Neural cell (in vitro differentiated cells): ENCODE measurements around the gene APOBEC3G. TPM values are rescaled to one million over a fixed set of nuclear protein-coding genes. Genes with fewer than 3 reads are reported as not detected.
"Not testable (repeated sequence)": the region's sequence is repeated elsewhere in the genome, so short reads cannot be mapped to it uniquely, and the experiment has no call there.

Source experiments
- H2AFZ ChIP-seq: fragments of 200-600, 300-800 bp; sonication (generic), shearing (Covaris generic); 2 replicates; pipeline ENCODE4 v1.6.0; 2014; ENCODE audit warnings: low read depth, mild to moderate bottlenecking, antibody characterized with exemption, low read length, moderate library complexity
- H3F3A ChIP-seq: fragments of 200-600 bp; shearing (Covaris generic); 2 replicates; pipeline ENCODE4 v1.6.1; 2016; ENCODE audit warnings: mild to moderate bottlenecking, moderate library complexity, mixed read lengths, antibody characterized with exemption, low read length; ENCODE audit not compliant: insufficient read depth, poor library complexity, severe bottlenecking
- H3K27ac ChIP-seq: fragments of 200-600, 300-800 bp; sonication (generic), shearing (Covaris generic); 2 replicates; pipeline ENCODE4 v1.5.1; 2014; ENCODE audit warnings: mild to moderate bottlenecking, low read length, moderate library complexity
- H3K27me3 ChIP-seq: fragments of 300-800, 200-600 bp; sonication (generic), shearing (Covaris generic); 2 replicates; pipeline ENCODE4 v1.6.0; 2014; ENCODE audit warnings: mild to moderate bottlenecking, low read depth, low read length, moderate library complexity; ENCODE audit not compliant: insufficient read depth
- H3K36me3 ChIP-seq: fragments of 300-800, 200-600 bp; sonication (generic), shearing (Covaris generic); 2 replicates; pipeline ENCODE4 v1.5.1; 2014; ENCODE audit warnings: mild to moderate bottlenecking, antibody characterized with exemption, low read length, moderate library complexity; ENCODE audit not compliant: insufficient read depth
- H3K4me2 ChIP-seq: fragments of 300-800, 200-600 bp; sonication (generic), shearing (Covaris generic); 2 replicates; pipeline ENCODE4 v1.6.0; 2014; ENCODE audit warnings: mild to moderate bottlenecking, low read length
- H3K4me3 ChIP-seq: fragments of 300-800, 200-600 bp; sonication (generic), shearing (Covaris generic); 2 replicates; pipeline ENCODE4 v1.5.1; 2014; ENCODE audit warnings: mild to moderate bottlenecking, low read length, moderate library complexity
- H3K79me2 ChIP-seq: fragments of 200-600 bp; shearing (Covaris generic); replicated peaks from 2 replicates; pipeline ENCODE4 v1.6.0; 2014; ENCODE audit warnings: mild to moderate bottlenecking, low read length, moderate library complexity; ENCODE audit not compliant: insufficient read depth
- H3K9ac ChIP-seq: fragments of 300-800, 200-600 bp; sonication (generic), shearing (Covaris generic); 2 replicates; pipeline ENCODE4 v1.6.1; 2016; ENCODE audit warnings: mild to moderate bottlenecking, low read length, mixed read lengths
- H3K9me2 ChIP-seq: fragments of 200-600 bp; shearing (Covaris generic); 2 replicates; pipeline ENCODE4 v1.6.1; 2016; ENCODE audit warnings: mild to moderate bottlenecking, low read length, mixed read lengths; ENCODE audit not compliant: insufficient read depth
- H3K9me3 ChIP-seq: fragments of 200-600, 300-800 bp; sonication (generic), shearing (Covaris generic); 2 replicates; pipeline ENCODE4 v1.6.1; 2016; ENCODE audit warnings: mild to moderate bottlenecking, mixed run types, low read length, moderate library complexity, mixed read lengths
- H4K20me1 ChIP-seq: fragments of 200-600 bp; shearing (Covaris generic); 2 replicates; pipeline ENCODE4 v1.6.1; 2016; ENCODE audit warnings: mild to moderate bottlenecking, mixed run types; ENCODE audit not compliant: insufficient read depth
- EP300 ChIP-seq: fragments of 450-650 bp; conservative IDR thresholded peaks from 2 replicates; pipeline ENCODE4 v1.6.1; 2014; ENCODE audit warnings: antibody characterized with exemption, mild to moderate bottlenecking, moderate library complexity; ENCODE audit not compliant: poor library complexity, severe bottlenecking
- EZH2 ChIP-seq: fragments of 200-600, 300-800 bp; shearing (Covaris generic), sonication (generic); IDR thresholded peaks from 2 replicates; pipeline ENCODE4 v1.6.1; 2014; ENCODE audit warnings: antibody characterized with exemption, low read length, borderline replicate concordance, mild to moderate bottlenecking; ENCODE audit not compliant: insufficient read depth, poor library complexity, severe bottlenecking
- MXI1 ChIP-seq: fragments of 450-650 bp; conservative IDR thresholded peaks from 2 replicates; pipeline ENCODE4 v1.6.1; 2014; ENCODE audit warnings: antibody characterized with exemption, mild to moderate bottlenecking; ENCODE audit not compliant: poor library complexity, severe bottlenecking
- POLR2AphosphoS5 ChIP-seq: IDR thresholded peaks from 2 replicates; pipeline ENCODE4 v1.6.1; 2012
- RAD21 ChIP-seq: fragments of 450-650 bp; conservative IDR thresholded peaks from 2 replicates; pipeline ENCODE4 v1.6.1; 2014; ENCODE audit warnings: antibody characterized with exemption, mild to moderate bottlenecking, moderate library complexity
- SMC3 ChIP-seq: fragments of 450-650 bp; conservative IDR thresholded peaks from 2 replicates; pipeline ENCODE4 v1.6.1; 2014; ENCODE audit warnings: antibody characterized with exemption, mild to moderate bottlenecking, moderate library complexity; ENCODE audit not compliant: poor library complexity
- TAF1 ChIP-seq: IDR thresholded peaks from 2 replicates; pipeline ENCODE4 v1.6.1; 2012; ENCODE audit warnings: low read depth
- polyA plus RNA-seq: library from polyadenylated mRNA; depleted of rRNA; stranded (reverse); fragments of >200 nt; gene quantifications from 2 replicates; pipeline ENCODE4 v1.2.3, GENCODE V29; 2014
- TF ChIP-seq, protein P1 (sequence below): IDR thresholded peaks from 2 replicates; pipeline ENCODE4 v1.6.1; 2012; ENCODE audit warnings: borderline replicate concordance
- TF ChIP-seq, protein P2 (sequence below): fragments of 450-650 bp; IDR thresholded peaks from 2 replicates; pipeline ENCODE4 v1.5.1; 2014; ENCODE audit warnings: antibody characterized with exemption, mild to moderate bottlenecking, moderate library complexity; ENCODE audit not compliant: poor library complexity, severe bottlenecking

Gene APOBEC3G
- polyA plus RNA-seq, 1 donor from 2014 or later: not detected

DNA sequence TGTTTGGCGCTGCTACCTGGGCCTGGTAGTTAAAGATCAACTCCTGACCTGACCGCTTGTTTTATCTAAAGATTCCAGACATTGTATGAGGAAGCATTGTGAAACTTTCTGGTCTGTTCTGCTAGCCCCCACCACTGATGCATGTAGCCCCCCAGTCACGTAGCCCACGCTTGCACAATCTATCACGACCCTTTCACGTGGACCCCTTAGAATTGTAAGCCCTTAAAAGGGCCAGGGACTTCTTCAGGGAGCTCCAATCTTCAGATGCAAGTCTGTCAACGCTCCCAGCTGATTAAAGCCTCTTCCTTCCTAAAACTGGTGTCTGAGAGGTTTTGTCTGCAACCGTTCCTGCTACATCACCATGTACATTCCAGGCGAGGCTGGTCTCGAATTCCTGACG lies 21.4 kb upstream of the APOBEC3G start:
- H3K27ac ChIP-seq: no peak overlapping the region
- H3K9ac ChIP-seq: no peak overlapping the region
- no peaks in the 10 kb centered on the region for H3K9me3 ChIP-seq
- TF ChIP-seq MXI1 (no peak), SMC3 (no peak), POLR2AphosphoS5 (no peak), EZH2 (no peak), RAD21 (no peak), TAF1 (no peak), EP300 (no peak)
- TF ChIP-seq, protein P1, sequence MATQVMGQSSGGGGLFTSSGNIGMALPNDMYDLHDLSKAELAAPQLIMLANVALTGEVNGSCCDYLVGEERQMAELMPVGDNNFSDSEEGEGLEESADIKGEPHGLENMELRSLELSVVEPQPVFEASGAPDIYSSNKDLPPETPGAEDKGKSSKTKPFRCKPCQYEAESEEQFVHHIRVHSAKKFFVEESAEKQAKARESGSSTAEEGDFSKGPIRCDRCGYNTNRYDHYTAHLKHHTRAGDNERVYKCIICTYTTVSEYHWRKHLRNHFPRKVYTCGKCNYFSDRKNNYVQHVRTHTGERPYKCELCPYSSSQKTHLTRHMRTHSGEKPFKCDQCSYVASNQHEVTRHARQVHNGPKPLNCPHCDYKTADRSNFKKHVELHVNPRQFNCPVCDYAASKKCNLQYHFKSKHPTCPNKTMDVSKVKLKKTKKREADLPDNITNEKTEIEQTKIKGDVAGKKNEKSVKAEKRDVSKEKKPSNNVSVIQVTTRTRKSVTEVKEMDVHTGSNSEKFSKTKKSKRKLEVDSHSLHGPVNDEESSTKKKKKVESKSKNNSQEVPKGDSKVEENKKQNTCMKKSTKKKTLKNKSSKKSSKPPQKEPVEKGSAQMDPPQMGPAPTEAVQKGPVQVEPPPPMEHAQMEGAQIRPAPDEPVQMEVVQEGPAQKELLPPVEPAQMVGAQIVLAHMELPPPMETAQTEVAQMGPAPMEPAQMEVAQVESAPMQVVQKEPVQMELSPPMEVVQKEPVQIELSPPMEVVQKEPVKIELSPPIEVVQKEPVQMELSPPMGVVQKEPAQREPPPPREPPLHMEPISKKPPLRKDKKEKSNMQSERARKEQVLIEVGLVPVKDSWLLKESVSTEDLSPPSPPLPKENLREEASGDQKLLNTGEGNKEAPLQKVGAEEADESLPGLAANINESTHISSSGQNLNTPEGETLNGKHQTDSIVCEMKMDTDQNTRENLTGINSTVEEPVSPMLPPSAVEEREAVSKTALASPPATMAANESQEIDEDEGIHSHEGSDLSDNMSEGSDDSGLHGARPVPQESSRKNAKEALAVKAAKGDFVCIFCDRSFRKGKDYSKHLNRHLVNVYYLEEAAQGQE: no peak
- TF ChIP-seq, protein P2, sequence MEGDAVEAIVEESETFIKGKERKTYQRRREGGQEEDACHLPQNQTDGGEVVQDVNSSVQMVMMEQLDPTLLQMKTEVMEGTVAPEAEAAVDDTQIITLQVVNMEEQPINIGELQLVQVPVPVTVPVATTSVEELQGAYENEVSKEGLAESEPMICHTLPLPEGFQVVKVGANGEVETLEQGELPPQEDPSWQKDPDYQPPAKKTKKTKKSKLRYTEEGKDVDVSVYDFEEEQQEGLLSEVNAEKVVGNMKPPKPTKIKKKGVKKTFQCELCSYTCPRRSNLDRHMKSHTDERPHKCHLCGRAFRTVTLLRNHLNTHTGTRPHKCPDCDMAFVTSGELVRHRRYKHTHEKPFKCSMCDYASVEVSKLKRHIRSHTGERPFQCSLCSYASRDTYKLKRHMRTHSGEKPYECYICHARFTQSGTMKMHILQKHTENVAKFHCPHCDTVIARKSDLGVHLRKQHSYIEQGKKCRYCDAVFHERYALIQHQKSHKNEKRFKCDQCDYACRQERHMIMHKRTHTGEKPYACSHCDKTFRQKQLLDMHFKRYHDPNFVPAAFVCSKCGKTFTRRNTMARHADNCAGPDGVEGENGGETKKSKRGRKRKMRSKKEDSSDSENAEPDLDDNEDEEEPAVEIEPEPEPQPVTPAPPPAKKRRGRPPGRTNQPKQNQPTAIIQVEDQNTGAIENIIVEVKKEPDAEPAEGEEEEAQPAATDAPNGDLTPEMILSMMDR: no peak
- no peaks in the 10 kb centered on the region for H3K36me3 ChIP-seq
- no peaks in the 10 kb centered on the region for H3F3A ChIP-seq
- H3K4me3 ChIP-seq: no peak overlapping the region
- no peaks in the 10 kb centered on the region for H4K20me1 ChIP-seq
- H3K27me3 ChIP-seq: no peaks in the 10 kb centered on the region
- H2AFZ ChIP-seq: no peak overlapping the region
- no peaks in the 10 kb centered on the region for H3K79me2 ChIP-seq
- H3K4me2 ChIP-seq: no peak overlapping the region
- no peaks in the 10 kb centered on the region for H3K9me2 ChIP-seq

DNA sequence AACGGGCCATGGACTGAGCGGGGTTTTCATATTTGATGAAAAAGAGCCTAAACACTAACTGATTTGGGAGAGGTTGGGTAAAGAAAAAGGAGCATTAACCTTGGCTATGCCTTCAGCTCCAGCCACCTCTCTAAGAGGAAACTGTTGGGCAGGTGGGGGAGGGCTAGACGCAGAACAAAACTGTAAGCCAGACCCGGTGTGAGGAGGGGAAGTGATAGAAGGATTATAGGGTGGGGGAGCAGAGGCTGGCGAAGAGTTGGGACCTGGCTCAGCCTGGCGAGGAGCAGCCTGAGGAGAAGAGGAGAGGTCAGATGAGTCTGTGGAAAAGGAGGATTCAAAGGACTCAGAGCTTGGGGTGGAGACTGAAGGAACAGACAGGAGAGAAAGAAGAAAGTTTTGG lies 15.8 kb upstream of the APOBEC3G start:
- H2AFZ ChIP-seq, H3K79me2 ChIP-seq, H3K9me3 ChIP-seq, H3K36me3 ChIP-seq, H3K4me2 ChIP-seq, H4K20me1 ChIP-seq, H3K27ac ChIP-seq, H3K9me2 ChIP-seq, H3K27me3 ChIP-seq, H3K4me3 ChIP-seq, H3F3A ChIP-seq, H3K9ac ChIP-seq: not testable (repeated sequence)

DNA sequence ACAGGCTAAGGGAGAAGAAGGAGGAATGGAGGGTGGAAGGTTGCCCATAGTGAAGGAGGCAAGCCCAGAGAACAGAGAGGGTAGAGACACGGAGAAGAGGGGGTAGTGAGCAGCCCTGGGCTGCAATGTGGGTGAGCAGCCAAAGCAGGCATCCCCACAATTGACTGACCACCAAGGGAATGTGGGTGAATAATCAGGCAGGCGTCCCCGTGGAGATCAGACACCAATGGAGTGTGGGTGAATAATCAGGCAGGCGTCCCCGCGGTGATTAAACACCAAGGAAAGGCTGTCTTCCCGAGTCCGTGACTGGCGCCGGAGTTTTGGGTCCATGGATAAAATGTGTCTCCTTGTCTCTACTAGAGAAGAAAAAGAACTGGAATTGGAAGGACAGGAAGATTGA lies 15.1 kb upstream of the APOBEC3G start:
- not testable (repeated sequence) for H3K9me3 ChIP-seq, H3K79me2 ChIP-seq, H3F3A ChIP-seq, H4K20me1 ChIP-seq, H3K36me3 ChIP-seq, H3K4me2 ChIP-seq, H2AFZ ChIP-seq, H3K9ac ChIP-seq, H3K9me2 ChIP-seq, H3K27me3 ChIP-seq, H3K27ac ChIP-seq, H3K4me3 ChIP-seq

DNA sequence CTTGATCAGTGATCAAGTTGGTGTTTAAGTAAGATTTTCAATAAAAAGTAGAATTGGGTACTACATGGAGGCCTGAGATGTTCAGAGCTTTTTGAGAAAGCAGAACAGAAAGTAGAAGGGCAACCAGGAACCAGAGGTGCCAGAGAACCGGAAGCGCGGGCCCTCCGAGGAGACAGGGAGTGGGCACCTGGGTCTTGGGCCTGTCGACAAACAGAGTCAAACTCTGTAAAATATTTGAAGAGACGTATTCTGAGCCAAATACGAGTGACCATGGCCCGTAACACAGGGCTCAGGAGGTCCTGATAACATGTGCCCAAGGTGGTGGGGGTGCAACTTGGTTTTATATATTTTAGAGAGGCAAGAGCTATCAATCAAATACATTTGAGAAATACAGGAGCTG lies 13.2 kb upstream of the APOBEC3G start:
- not testable (repeated sequence) for H3K9me3 ChIP-seq, H3K36me3 ChIP-seq, H4K20me1 ChIP-seq, H3K27me3 ChIP-seq, H3K4me3 ChIP-seq, H2AFZ ChIP-seq, H3K27ac ChIP-seq, H3K9me2 ChIP-seq, H3K4me2 ChIP-seq, H3F3A ChIP-seq, H3K9ac ChIP-seq, H3K79me2 ChIP-seq

DNA sequence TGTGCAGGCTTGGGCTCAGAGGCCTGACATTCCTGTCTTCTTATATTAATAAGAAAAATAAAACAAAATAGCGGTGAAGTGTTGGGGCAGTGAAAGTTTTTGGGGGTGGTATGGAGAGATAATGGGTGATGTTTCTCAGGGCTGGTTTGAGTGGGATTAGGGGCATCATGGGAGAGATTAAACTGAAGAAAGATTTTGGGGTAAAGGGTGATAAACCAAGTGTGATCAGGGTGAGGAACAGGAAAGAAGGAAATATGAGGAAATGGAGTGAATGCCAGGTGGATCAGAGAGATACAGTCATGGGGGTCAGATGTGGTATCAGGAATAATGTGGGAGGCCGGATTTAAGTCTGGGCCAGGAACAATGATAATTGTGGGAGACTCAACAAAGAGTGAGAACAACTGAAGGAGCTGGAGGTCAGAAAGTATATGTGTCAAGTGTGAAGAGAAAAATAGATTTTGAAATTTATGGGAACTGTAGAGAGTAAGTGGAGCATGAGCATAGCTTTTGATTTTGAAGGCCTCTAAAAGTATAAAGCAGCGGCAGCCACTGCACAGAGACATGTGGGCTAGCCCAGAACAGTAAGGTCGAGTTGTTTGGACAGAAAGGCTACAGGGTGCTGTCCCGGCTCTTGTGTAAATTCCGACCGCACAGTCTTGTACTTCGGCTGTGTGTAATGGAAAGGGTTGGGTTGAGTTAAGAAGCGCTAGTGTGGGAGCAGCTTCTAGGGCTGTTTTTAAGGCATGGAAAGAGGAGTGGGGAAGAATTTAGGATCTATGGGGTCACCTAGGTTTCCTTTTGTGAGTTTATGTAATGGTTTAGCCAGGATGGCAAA lies 10.4 kb upstream of the APOBEC3G start:
- not testable (repeated sequence) for H3K27ac ChIP-seq, H3F3A ChIP-seq, H3K79me2 ChIP-seq, H2AFZ ChIP-seq, H3K36me3 ChIP-seq, H4K20me1 ChIP-seq, H3K9ac ChIP-seq, H3K9me3 ChIP-seq, H3K9me2 ChIP-seq, H3K27me3 ChIP-seq, H3K4me3 ChIP-seq, H3K4me2 ChIP-seq
